IPS-18a (cell line): ENCODE data around the gene ADK.

Experiments
- H3K27ac ChIP-seq: one replicate; pipeline ENCODE4 v1.5.1; 2013; ENCODE audit warnings: low read length
- H3K27me3 ChIP-seq: one replicate; pipeline ENCODE4 v1.6.1; 2013; ENCODE audit warnings: mild to moderate bottlenecking, low read length; ENCODE audit not compliant: control insufficient read depth, insufficient read depth
- H3K36me3 ChIP-seq: one replicate; pipeline ENCODE4 v1.6.1; 2013; ENCODE audit warnings: low read depth, low read length; ENCODE audit not compliant: control insufficient read depth
- H3K4me1 ChIP-seq: one replicate; pipeline ENCODE4 v1.6.1; 2013; ENCODE audit warnings: low read depth, low read length; ENCODE audit not compliant: control insufficient read depth
- H3K4me3 ChIP-seq: one replicate; pipeline ENCODE4 v1.5.1; 2013; ENCODE audit warnings: low read length
- H3K9ac ChIP-seq: one replicate; pipeline ENCODE4 v1.6.1; 2013; ENCODE audit warnings: mild to moderate bottlenecking, low read length, moderate library complexity
- H3K9me3 ChIP-seq: one replicate; pipeline ENCODE4 v1.6.1; 2013; ENCODE audit warnings: low read depth, low read length; ENCODE audit not compliant: control insufficient read depth

ADK gene

DNA sequence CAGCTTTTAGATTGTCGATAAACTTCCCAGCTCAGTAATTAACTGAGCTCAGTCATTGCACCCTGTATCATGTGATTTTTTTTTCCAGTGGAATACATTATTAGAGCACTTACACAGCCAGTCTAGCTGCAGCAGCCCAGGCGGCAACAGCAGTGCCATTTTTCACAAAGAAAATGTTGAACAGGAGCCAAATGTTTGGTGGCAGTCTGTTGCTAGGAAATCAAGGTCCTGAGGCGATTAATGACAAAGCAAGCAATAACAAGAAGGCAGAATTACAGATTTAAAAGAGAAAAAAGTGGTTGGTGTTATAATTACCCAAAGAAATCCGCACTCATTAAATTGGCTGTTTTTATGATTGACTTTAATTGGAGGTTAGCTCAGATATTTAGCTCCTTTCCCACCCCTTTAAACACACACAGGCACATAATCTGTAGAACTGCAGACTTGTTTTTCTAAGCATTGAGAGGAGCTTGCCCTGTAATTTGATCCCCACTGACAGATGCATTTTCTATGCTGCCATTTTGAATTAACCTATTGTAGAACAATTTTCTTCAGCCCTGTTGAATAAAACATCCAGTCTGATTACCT, 267.4 kb downstream of the ADK start:
- H3K27me3 ChIP-seq: no peaks in the 10 kb centered on the region
- H3K27ac ChIP-seq: peak overlapping the region; percentile 84
- H3K4me3 ChIP-seq: peak overlapping the region; percentile 18
- peak overlapping the region; percentile 61 for H3K9ac ChIP-seq
- H3K9me3 ChIP-seq: no peaks in the 10 kb centered on the region
- no peaks in the 10 kb centered on the region for H3K36me3 ChIP-seq
- peaks cover 48% of the 10 kb centered on the region for H3K4me1 ChIP-seq

DNA sequence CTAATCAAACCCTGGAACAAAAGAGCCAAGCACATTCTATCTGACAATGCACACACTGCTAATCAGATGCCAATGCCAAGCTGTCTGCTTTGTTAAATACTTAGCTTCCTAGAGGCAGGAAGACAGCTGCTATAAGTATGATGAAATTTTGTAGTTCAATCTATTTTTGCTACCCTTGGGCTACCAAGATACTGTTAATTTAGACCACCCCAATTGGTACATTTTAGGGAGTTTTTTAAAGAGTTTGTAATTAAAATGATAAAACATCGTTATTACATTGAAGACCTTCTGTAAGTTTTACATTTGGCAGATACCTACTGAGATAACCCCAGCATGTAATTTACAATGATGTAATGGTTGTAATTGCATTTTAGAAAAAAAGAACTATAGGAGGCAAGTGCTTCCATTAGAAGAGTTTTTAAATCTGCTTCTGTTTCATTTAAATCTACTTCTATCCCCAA, 268.5 kb downstream of the ADK start:
- Histone ChIP-seq H3K27ac (peak overlapping the region; percentile 84), H3K9me3 (no peaks in the 10 kb centered on the region), H3K4me1 (peaks cover 48% of the 10 kb centered on the region), H3K4me3 (peak overlapping the region; percentile 3), H3K9ac (peak overlapping the region; percentile 61), H3K36me3 (no peaks in the 10 kb centered on the region), H3K27me3 (no peaks in the 10 kb centered on the region)

DNA sequence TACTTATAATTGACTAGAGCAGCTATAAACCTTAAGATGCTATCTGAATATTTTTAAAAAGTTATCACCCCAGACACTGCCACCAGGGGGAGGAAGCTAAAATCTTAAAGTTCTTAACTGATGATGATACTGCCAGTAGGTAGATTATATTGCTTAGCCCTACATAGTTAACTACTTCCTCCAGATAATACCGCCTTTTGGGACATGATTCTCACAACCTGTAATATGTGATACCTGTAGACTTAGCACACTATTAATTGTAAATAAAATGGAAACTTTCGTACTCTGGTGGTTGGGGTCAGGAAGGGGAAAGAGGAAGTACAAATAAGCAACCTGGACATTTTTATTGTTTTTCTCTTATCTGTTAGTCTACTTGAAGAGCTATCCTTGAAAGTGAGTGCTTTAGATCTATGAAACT, 268.9 kb downstream of the ADK start:
- Histone ChIP-seq H3K4me3 (no peak overlapping the region), H3K9me3 (no peaks in the 10 kb centered on the region), H3K4me1 (peaks cover 48% of the 10 kb centered on the region), H3K36me3 (no peaks in the 10 kb centered on the region), H3K27me3 (no peaks in the 10 kb centered on the region), H3K9ac (peak overlapping the region; percentile 61), H3K27ac (no peak overlapping the region)

DNA sequence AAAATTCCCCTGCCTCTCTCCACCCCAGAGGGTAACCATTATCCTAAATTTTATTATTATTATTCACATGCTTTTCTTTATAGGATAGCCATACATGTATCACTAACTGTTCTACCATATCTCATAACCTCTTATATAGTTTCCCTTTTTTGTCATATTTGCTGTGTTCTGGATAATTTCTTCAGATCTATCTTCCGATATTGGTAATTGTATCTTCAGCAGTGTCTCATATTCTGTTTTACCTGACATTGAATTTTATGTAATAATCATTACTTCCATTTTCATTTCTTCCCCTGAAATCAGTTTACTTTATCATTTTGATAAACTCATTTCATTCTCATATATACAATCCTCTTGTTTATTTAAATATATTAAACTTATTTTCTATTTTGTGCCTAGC, 273.5 kb downstream of the ADK start:
- Histone ChIP-seq H3K9ac (no peak overlapping the region), H3K4me1 (peaks cover 23% of the 10 kb centered on the region), H3K27ac (no peak overlapping the region), H3K9me3 (no peaks in the 10 kb centered on the region), H3K4me3 (no peak overlapping the region), H3K36me3 (no peaks in the 10 kb centered on the region), H3K27me3 (no peaks in the 10 kb centered on the region)

DNA sequence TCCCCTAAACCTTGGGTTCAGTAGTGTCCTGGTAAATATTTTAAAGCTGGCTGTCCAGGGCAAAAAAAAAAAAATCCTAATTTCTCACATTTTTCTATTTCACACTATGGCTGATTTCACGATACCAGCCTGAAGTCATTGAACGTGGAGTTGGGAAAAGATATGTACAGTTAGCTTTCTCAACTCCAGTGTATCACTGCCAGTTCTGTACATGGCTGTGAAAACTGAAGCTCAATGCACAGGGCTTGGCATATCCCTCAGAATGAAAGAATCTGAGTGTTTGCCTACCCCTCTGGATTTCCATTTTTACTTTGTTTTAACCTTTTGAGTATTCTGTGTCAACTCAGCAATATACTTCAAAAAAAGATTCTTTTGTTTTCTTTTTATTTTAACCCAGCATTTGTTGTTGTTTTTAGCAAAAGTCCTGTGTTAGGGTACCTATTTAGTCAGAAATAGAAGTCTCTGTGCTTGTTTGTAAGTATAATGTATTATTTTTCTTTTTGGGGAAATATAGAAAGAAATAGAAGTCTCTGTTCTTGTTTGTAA, 274.5 kb downstream of the ADK start:
- peaks cover 15% of the 10 kb centered on the region for H3K4me1 ChIP-seq
- no peaks in the 10 kb centered on the region for H3K9me3 ChIP-seq
- H3K27me3 ChIP-seq: no peaks in the 10 kb centered on the region
- H3K27ac ChIP-seq: no peak overlapping the region
- no peak overlapping the region for H3K4me3 ChIP-seq
- no peak overlapping the region for H3K9ac ChIP-seq
- H3K36me3 ChIP-seq: no peaks in the 10 kb centered on the region

- H3K27ac ChIP-seq: no peak overlapping the region
- H3K9ac ChIP-seq: no peak overlapping the region
- H3K27me3 ChIP-seq: no peaks in the 10 kb centered on the region
- no peaks in the 10 kb centered on the region for H3K36me3 ChIP-seq
- no peaks in the 10 kb centered on the region for H3K9me3 ChIP-seq
- no peak overlapping the region for H3K4me3 ChIP-seq
- no peaks in the 10 kb centered on the region for H3K4me1 ChIP-seq
Observed at GRCh38 chr10:74431816-74432215, 280.8 kb downstream of the ADK start.

- Histone ChIP-seq H3K36me3 (no peaks in the 10 kb centered on the region), H3K9ac (no peak overlapping the region), H3K27me3 (no peaks in the 10 kb centered on the region), H3K27ac (no peak overlapping the region), H3K9me3 (no peaks in the 10 kb centered on the region), H3K4me3 (no peak overlapping the region), H3K4me1 (no peaks in the 10 kb centered on the region)
Observed at GRCh38 chr10:74432841-74433594, 282.0 kb downstream of the ADK start.

GRCh38 chr10:74433595-74433956, 282.6 kb downstream of the ADK start:
- H3K9ac ChIP-seq: no peak overlapping the region
- no peak overlapping the region for H3K27ac ChIP-seq
- H3K9me3 ChIP-seq: no peaks in the 10 kb centered on the region
- H3K27me3 ChIP-seq: no peaks in the 10 kb centered on the region
- no peak overlapping the region for H3K4me3 ChIP-seq
- no peaks in the 10 kb centered on the region for H3K4me1 ChIP-seq
- no peaks in the 10 kb centered on the region for H3K36me3 ChIP-seq

DNA sequence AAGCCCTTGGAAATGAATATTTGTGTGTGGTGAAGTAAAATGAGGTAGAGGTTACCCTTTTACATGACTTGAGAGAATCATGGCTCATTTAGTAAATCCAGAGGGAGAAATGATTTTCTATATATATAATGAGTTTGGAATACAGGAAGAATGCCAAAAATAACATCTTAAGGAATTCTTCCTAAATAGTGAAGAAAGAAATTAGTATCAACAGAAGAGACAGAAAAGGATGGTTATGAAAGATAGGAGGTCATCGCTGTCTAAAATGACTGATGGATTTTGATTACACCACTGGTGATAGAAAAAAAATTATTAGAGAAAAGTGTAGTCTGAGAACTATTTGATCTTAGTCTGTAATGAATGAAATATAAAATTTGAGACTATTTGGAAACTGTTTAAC, 283.0 kb downstream of the ADK start:
- H3K27ac ChIP-seq: no peak overlapping the region
- no peaks in the 10 kb centered on the region for H3K9me3 ChIP-seq
- no peak overlapping the region for H3K4me3 ChIP-seq
- H3K4me1 ChIP-seq: no peaks in the 10 kb centered on the region
- no peaks in the 10 kb centered on the region for H3K27me3 ChIP-seq
- H3K36me3 ChIP-seq: no peaks in the 10 kb centered on the region
- no peak overlapping the region for H3K9ac ChIP-seq

- H3K4me3 ChIP-seq: no peak overlapping the region
- H3K27ac ChIP-seq: no peak overlapping the region
- H3K9me3 ChIP-seq: no peaks in the 10 kb centered on the region
- no peaks in the 10 kb centered on the region for H3K36me3 ChIP-seq
- no peaks in the 10 kb centered on the region for H3K27me3 ChIP-seq
- H3K4me1 ChIP-seq: peaks cover 4% of the 10 kb centered on the region
- H3K9ac ChIP-seq: no peak overlapping the region
Observed at GRCh38 chr10:74434547-74434946, 283.5 kb downstream of the ADK start.

- Histone ChIP-seq H3K9ac (no peak overlapping the region), H3K36me3 (no peaks in the 10 kb centered on the region), H3K27ac (no peak overlapping the region), H3K27me3 (no peaks in the 10 kb centered on the region), H3K4me3 (no peak overlapping the region), H3K4me1 (peaks cover 4% of the 10 kb centered on the region), H3K9me3 (no peaks in the 10 kb centered on the region)
Observed at GRCh38 chr10:74436523-74437170, 285.6 kb downstream of the ADK start.
